Measurements from ENCODE around the gene TRIM66.

DNA sequence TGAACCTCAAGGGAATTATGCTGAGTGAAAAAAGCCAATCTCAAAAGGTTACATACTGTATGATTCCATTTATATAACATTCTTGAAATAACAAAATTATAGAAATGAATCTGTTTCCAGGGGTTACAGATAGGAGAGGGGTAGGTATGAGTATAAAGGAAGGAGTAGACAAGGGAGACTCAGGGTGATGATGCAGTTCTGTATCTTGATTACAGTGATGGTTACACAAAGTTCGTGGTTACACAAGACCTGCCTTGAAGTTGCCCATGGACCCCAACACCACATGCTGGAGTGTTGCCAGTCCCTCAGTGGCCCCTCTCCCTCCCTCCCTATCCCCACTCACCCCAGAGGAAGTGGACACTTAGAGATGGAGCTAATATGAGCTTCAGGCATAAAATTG, 108.7 kb downstream of the TRIM66 start:
- no peak for TF ChIP-seq ZNF274 (IDR thresholded peaks at IDR 0.05; ENCODE audit: low read depth, low read length)
- no peak for TF ChIP-seq SUZ12 (IDR thresholded peaks at IDR 0.05; ENCODE audit: extremely low read depth, insufficient read depth, insufficient read length)
